ENCODE measurements around the gene MED26. TPM values are rescaled to one million over a fixed set of nuclear protein-coding genes. Genes with fewer than 3 reads are reported as not detected.

Gene MED26
- total RNA-seq, 2 donors from 2014 or later: 5.0 to 5.6 TPM

DNA sequence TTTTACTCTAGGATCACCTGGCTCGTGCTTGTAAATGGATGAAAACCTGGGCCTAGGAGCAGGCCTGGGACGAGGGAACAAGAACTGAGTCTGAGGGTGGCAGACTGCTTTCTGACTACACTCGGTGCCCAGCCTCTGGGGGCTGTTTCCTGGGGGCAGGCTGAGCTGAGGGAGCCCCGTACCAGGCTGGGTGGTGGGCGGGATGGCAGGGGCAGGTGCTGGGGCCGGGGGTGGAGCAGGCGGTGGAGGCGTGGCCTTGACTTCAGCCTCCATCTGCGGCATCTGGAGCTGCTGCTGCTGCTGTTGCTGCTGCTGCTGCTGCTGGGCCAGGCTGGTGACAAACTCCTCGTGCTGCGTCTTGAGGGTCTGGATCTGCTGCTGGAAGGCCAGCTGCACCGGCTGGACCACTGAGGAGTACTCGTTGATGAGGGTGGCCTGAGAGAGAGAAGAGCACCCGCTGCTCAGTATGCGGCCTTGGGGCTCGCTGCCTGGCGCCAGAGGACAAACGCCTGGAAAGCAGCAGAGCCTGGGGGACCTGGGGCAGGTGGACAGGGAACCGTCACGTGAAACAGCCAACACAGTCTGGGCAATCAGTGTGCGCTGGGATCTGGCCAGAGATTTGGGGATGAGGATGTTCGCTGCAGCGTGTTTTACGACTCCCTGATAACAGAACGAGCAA, 98.4 kb downstream of the MED26 start:
- intact Hi-C loops (cut with DNase I): no loop called here
- DNase-seq (no peak), ATAC-seq (no peak)

DNA sequence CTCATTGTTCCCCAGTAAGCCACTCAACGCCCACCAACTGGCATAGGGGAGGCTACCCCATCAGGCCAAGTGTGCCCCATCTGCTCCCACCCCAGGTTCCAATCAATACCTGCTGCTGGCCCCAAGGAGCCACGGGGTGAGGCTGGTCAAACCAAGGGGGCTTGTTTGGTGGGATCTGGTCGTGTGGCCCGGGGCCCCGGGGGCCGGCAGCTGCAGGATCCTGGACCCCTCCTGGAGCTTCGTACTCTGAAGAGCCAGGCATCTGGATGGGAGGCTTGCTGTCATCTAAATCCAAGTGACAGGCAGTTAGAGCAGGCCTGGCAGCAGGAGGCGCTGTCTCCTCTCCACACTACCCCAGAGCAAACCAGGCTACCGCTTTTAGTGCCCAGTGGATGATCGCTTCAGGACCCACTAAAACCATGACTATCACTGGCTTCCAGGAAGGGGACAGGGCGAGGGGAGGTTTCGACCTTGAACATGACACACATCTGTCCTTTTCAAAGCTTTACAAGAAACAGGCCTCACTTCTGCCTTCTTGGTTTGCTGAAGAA, 100.0 kb downstream of the MED26 start:
- intact Hi-C loops (cut with DNase I): no loop called here
- no peak for ATAC-seq
- DNase-seq: no peak

DNA sequence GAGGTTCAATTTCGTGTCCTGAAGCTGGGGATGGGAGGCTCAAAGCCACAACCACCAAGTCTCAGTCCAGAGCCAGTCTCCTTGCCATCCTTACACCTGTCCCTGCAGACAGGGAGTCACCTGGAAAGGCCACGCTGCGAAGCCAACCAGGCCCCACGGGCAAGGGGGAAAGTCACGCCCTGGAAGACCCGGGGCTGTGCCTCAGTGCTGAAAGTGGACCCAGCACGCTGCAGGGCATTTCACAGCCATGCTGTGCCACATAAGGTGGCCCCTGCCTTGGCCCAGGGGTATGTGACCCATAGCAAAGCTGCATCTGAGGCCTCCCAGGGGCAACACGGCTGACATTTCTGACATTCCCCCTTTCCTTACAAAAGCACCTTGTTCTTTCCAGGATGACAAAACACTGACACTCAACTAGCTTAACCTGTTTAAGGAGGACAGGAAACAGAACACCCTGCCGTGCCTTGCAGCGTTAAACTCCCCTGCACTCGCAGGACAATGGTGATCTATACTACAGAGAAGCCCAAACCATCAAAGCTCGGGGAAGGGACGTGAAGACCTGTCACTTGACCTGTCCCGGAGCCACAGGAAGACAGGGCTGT, 100.6 kb downstream of the MED26 start:
- ATAC-seq (no peak), DNase-seq (no peak)
- intact Hi-C loops (cut with DNase I): no loop called here

DNA sequence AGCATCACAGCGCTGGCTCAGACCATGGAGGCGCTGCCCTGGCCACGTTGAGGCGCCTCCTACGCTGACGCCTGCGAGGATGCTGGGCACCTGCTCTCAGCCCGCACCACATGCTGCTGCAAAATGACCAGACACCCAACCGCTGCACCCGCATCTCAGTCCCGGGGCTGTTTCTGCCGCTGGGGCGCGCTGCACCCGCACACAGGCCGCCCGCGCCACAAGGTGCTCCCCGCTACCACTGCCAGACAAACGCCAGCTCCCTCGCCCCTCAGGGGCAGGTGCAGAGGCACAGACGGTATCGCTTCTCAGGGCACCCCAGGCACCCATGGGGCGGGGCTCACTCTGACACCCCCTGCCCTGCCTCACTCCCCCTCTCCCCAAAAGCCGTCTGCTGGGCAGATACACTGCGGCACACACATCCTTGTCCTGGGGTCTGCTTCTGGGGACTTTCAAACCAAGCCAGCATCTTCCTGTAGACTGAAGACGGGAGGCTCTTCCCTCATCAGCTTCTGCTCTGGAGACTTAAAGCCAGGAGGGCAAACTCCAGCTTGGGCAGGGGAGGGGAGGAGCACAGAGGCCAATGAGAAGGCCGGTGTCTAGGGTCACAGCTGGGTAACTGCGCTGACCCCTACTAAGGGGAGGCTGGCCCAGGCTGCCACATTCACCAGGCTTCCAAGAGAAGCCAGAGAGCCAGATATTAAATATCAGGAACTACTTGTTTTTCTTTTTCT, 102.1 kb downstream of the MED26 start:
- no peak for DNase-seq
- intact Hi-C loops (cut with DNase I): no loop called here
- no peak for ATAC-seq

DNA sequence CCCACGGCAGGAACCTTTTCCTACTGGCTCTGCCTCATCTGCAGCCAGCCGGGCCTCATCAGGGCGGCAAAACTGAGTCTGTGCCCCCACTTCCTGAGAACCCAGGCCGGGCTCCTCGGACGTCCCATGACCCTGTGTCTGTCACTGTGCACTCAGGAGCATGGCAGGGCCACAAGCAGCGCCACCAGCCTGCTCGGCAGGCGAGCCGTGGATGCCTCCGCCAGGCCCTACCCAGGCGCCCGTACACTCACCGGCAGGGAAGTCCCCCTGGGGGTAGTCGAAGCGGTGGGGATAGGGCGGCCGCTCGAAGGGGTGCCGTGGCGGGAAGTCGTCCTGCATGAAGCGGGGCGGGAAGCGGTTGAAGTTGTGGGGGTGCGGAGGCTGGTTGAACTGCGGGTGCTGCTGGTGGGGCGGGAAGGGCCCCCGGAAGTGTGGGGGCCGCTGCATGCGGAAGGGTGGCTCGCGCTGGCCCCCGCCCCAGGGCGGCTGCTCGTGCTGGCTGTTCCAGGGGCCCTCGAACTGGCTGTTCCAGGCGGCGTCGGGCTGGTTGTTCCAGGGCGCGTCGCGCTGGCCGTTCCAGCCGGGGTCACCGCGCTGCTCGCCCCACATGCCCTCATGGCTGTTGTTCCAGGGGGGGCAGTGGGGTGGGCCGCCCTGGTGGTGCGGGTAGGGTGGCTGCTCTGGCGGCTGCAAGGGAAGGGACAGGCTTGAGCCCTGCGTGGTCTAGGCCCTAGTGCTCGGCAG, 102.8 kb downstream of the MED26 start:
- intact Hi-C loops (cut with DNase I): no loop called here
- DNase-seq (no peak), ATAC-seq (no peak)

Other genes with a start within 250 kb of the MED26 start
- gene EPS15L1, start 156.2 kb downstream of the MED26 start, total RNA-seq: 10 to 100 TPM; 59.9 to 67.4 TPM
- gene CALR3, start 132.0 kb downstream of the MED26 start, total RNA-seq: not detected
- 1 to 10 TPM; 2.4 to 3.8 TPM for gene C19orf44, start 131.8 kb downstream of the MED26 start, total RNA-seq
- gene CHERP, start 85.8 kb downstream of the MED26 start, total RNA-seq: 10 to 100 TPM; 20.1 to 25.4 TPM
- 10 to 100 TPM; 27.3 to 28.1 TPM for gene SLC35E1, start 55.8 kb downstream of the MED26 start, total RNA-seq
- gene SMIM7, start 31.9 kb upstream of the MED26 start, total RNA-seq: 10 to 100 TPM; 43.2 to 44.5 TPM
- gene TMEM38A, start 32.9 kb upstream of the MED26 start, total RNA-seq: 10 to 100 TPM in 1 of 2 donors, 1 to 10 TPM in 1; 6.7 to 20.2 TPM
- gene NWD1, start 91.6 kb upstream of the MED26 start, total RNA-seq: under 1 TPM in 1 of 2 donors, not detected in 1; 0.09 TPM
- 10 to 100 TPM; 23.7 to 33.0 TPM for gene SIN3B, start 201.2 kb upstream of the MED26 start, total RNA-seq